ENCODE measurements around the gene LRP1. TPM values are rescaled to one million over a fixed set of nuclear protein-coding genes. Genes with fewer than 3 reads are reported as not detected.

Gene LRP1
- total and polyA plus RNA-seq, 2 of the 4 experiments (the other 2 are of a cell fraction) = 73.1 to 142 TPM

DNA sequence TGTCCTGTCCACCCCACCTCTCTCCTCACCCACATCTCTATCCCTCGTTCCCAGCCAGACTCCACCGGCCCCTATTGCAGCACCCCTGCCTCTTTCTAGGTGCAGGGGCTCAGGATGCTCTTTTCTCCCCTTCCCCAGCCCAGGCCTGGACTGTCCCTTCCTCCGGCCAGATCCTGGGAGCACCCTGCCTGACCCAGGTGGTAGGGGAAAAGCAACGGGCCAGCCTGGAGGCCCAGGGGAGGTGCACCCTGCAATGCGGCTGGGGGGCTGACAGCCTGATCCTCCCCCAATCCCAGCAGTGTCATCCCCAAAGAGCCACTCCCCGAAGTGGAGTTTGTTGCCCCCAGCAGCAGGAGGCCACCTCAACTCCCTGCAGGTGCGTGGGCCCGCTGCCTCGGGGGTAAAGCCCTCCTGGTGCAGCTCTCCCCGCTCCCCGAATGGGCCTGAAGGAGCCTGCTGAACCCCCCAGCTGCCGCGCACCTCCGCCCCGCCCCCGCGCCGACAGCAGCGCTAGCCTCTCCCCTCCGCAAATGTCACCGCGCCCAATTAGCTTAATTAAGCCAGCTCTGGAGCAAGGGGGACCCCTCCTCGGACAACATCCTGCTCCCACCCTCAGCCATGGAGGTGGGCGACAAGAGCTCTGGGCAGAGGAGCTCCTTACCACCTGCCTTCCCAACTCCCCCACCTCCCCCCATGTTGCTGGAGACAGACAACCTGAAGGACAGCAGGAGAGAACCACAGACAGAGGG is 93.1 kb downstream of the LRP1 start:
- peaks cover 61% of the 10 kb centered on the region for H3K27me3 ChIP-seq (ENCODE audit: control insufficient read depth, insufficient read depth, low read length)
- H2AK9ac ChIP-seq (replicated peaks; ENCODE audit: low read depth, low read length, poor library complexity) = no peak overlapping the region
- H3K4ac ChIP-seq (ENCODE audit: low read depth, low read length) = no peak overlapping the region
- in situ Hi-C loops (cut with MboI; ENCODE audit: low sequenced_read_pairs) (no loop called here), dilution Hi-C loops (cut with HindIII; ENCODE audit: low sequenced_read_pairs, unreplicated experiment) (no loop called here), intact Hi-C loops (cut with micrococcal nuclease) (no loop called here)
- H3K23ac ChIP-seq (ENCODE audit: low read depth, low read length) = no peak overlapping the region
- CTCF ChIA-PET = no interaction called here
- H3K9me3 ChIP-seq (ENCODE audit: control insufficient read depth, insufficient read depth, low read length) = no peaks in the 10 kb centered on the region
- H2BK5ac ChIP-seq (ENCODE audit: low read depth, low read length, poor library complexity, severe bottlenecking) = no peak overlapping the region
- H3K27ac ChIP-seq (ENCODE audit: insufficient read depth, low read length) = no peak overlapping the region
- no peaks in the 10 kb centered on the region for H3K36me3 ChIP-seq (ENCODE audit: control insufficient read depth, insufficient read depth, low read length)
- no peak overlapping the region for H2BK120ac ChIP-seq (ENCODE audit: low read depth, low read length)
- H3K18ac ChIP-seq (ENCODE audit: low read depth, low read length) = no peak overlapping the region
- WGBS, 2 experiments (ENCODE audit: extremely low coverage in 2 of 2, insufficient read length in 1 of 2) = 17% methylated on average over 5 of the region's 24 CpGs; no CpG with 5 or more reads in 1 of the 2 experiments
- H3K56ac ChIP-seq (ENCODE audit: extremely low read depth, insufficient read depth, low read length) = no peak overlapping the region
- peaks cover 5% of the 10 kb centered on the region; the same call in 1 of the 2 replicates for H3K4me1 ChIP-seq (ENCODE audit: control insufficient read depth, insufficient read depth, low read length)
- no peak for TF ChIP-seq SMC3 (IDR thresholded peaks at IDR 0.05; ENCODE audit: low read depth, low read length)
- TF ChIP-seq, protein P1, sequence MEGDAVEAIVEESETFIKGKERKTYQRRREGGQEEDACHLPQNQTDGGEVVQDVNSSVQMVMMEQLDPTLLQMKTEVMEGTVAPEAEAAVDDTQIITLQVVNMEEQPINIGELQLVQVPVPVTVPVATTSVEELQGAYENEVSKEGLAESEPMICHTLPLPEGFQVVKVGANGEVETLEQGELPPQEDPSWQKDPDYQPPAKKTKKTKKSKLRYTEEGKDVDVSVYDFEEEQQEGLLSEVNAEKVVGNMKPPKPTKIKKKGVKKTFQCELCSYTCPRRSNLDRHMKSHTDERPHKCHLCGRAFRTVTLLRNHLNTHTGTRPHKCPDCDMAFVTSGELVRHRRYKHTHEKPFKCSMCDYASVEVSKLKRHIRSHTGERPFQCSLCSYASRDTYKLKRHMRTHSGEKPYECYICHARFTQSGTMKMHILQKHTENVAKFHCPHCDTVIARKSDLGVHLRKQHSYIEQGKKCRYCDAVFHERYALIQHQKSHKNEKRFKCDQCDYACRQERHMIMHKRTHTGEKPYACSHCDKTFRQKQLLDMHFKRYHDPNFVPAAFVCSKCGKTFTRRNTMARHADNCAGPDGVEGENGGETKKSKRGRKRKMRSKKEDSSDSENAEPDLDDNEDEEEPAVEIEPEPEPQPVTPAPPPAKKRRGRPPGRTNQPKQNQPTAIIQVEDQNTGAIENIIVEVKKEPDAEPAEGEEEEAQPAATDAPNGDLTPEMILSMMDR (conservative IDR thresholded peaks at IDR 0.05; ENCODE audit: low read depth, low read length) = no peak
- no peak for TF ChIP-seq RCOR1 (IDR thresholded peaks at IDR 0.05; ENCODE audit: insufficient replicate concordance, low read length)
- no peak for TF ChIP-seq MAFK (IDR thresholded peaks at IDR 0.05; ENCODE audit: low read depth, low read length)
- no peak for TF ChIP-seq BHLHE40 (IDR thresholded peaks at IDR 0.05; ENCODE audit: low read depth, low read length)
- no peak for TF ChIP-seq MXI1 (IDR thresholded peaks at IDR 0.05; ENCODE audit: borderline replicate concordance, low read depth, low read length)
- TF ChIP-seq CEBPB (IDR thresholded peaks at IDR 0.05; ENCODE audit: low read depth, low read length) = no peak
- no peak for TF ChIP-seq CHD1 (IDR thresholded peaks at IDR 0.05; ENCODE audit: low read depth, low read length)
- no peak for TF ChIP-seq RAD21 (IDR thresholded peaks at IDR 0.05; ENCODE audit: low read length)
- no peak for TF ChIP-seq RFX5 (IDR thresholded peaks at IDR 0.05; ENCODE audit: low read depth, low read length)
- TF ChIP-seq, protein P2, sequence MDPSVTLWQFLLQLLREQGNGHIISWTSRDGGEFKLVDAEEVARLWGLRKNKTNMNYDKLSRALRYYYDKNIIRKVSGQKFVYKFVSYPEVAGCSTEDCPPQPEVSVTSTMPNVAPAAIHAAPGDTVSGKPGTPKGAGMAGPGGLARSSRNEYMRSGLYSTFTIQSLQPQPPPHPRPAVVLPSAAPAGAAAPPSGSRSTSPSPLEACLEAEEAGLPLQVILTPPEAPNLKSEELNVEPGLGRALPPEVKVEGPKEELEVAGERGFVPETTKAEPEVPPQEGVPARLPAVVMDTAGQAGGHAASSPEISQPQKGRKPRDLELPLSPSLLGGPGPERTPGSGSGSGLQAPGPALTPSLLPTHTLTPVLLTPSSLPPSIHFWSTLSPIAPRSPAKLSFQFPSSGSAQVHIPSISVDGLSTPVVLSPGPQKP (IDR thresholded peaks at IDR 0.05; ENCODE audit: borderline replicate concordance, low read depth, low read length) = no peak
- no peak for TF ChIP-seq FOS (IDR thresholded peaks at IDR 0.05; ENCODE audit: low read depth, low read length)
- TF ChIP-seq NFE2L2 (IDR thresholded peaks at IDR 0.05; ENCODE audit: low read depth, low read length) = no peak
- peaks cover 18% of the 10 kb centered on the region for H4K20me1 ChIP-seq (ENCODE audit: insufficient read depth, low read length)
- no peak overlapping the region for H3K14ac ChIP-seq (replicated peaks; ENCODE audit: low read depth, low read length)
- H3K9me1 ChIP-seq (ENCODE audit: insufficient read depth, low read length) = no peaks in the 10 kb centered on the region
- ATAC-seq (ENCODE audit: low read depth) = no peak
- H3K4me3 ChIP-seq (ENCODE audit: insufficient read depth, low read depth, low read length) = no peak overlapping the region
- no peak overlapping the region for H3K9ac ChIP-seq (ENCODE audit: low read depth, low read length)
- POLR2A ChIA-PET (ENCODE audit: unreplicated experiment) = no interaction called here
- H2BK15ac ChIP-seq (ENCODE audit: low read depth, low read length) = no peak overlapping the region
- peaks cover 0 to 7% of the 10 kb centered on the region in 2 experiments; a peak in 1 of 4 replicates for H3K79me1 ChIP-seq (ENCODE audit: low read depth in 1 of 2, low read length in 2 of 2)
- H2AK5ac ChIP-seq (ENCODE audit: low read depth, low read length) = no peak overlapping the region
- H3K4me2 ChIP-seq (ENCODE audit: low read depth, low read length) = no peak overlapping the region
- no peak overlapping the region for H4K5ac ChIP-seq (ENCODE audit: low read depth, low read length)
- H4K91ac ChIP-seq (ENCODE audit: insufficient read depth, low read depth, low read length) = no peak overlapping the region
- H2AFZ ChIP-seq (replicated peaks; ENCODE audit: low read length, poor library complexity) = no peak overlapping the region
- no peak overlapping the region for H4K8ac ChIP-seq (ENCODE audit: low read depth in 2 of 2, low read length in 2 of 2)
- no TSS peak for BruUV-seq (replicated peaks)
- no peak overlapping the region for H2BK20ac ChIP-seq (ENCODE audit: low read depth, low read length)
- no peak for DNase-seq

All from IMR-90 (cell line).